Testis (tissue), 3 donors: ENCODE data around the gene SHISA6. TPM values are rescaled to one million over a fixed set of nuclear protein-coding genes. Genes with fewer than 3 reads are reported as not detected.
A peak's percentile ranks its signal among the peaks of the same experiment; 100 is the strongest.

Experiments used
- DNase-seq: peaks from one replicate; pipeline ENCODE4 v3.0.0-alpha.2; 2019
- H3K27ac ChIP-seq, 2 donors: fragments of 200-600 bp; sonication (generic); one replicate each; pipeline ENCODE4 v1.5.1; 2019
- H3K27me3 ChIP-seq: fragments of 200-600 bp; sonication (generic); one replicate; pipeline ENCODE4 v1.5.1; 2019
- H3K36me3 ChIP-seq: fragments of 200-600 bp; sonication (generic); one replicate; pipeline ENCODE4 v1.5.1; 2017; ENCODE audit warnings: low read depth; ENCODE audit errors: missing control alignments
- H3K4me1 ChIP-seq: fragments of 200-600 bp; sonication (generic); one replicate; pipeline ENCODE4 v1.5.1; 2019
- H3K4me3 ChIP-seq, 2 donors: fragments of 200-600 bp; sonication (generic); one replicate each; pipeline ENCODE4 v1.5.1; 2017 to 2019
- H3K9me3 ChIP-seq: fragments of 200-600 bp; sonication (generic); one replicate; pipeline ENCODE4 v1.5.1; 2017
- POLR2A ChIP-seq: fragments of 450-650 bp; IDR thresholded peaks from one replicate; pipeline ENCODE4 v1.6.1; 2017; ENCODE audit warnings: antibody characterized with exemption, mild to moderate bottlenecking, moderate library complexity
- WGBS, 2 donors: methylation state at CpG; one replicate each; pipeline ENCODE4 v1.1.5; 2018; 5-methylcytosine and 5-hydroxymethylcytosine counted together
- intact Hi-C: fragments of 100-400 bp; cut with DNase I; formaldehyde crosslinking; loops from one replicate; pipeline ENCODE4 v1.15.1; 2023; ENCODE audit warnings: low total_unique reads
- polyA plus RNA-seq: library from polyadenylated mRNA; stranded (reverse); fragments of 350-450 nt; fragmentation: Illumina TruSeq; extraction: RNeasy Lipid Tissue Mini Kit (QIAGEN cat#74804); gene quantifications from one replicate; pipeline ENCODE4 v1.2.3, GENCODE V29; 2014; ENCODE audit warnings: low read depth, low replicate concordance; ENCODE audit not compliant: insufficient read depth
- total RNA-seq, 2 donors: library from RNA; depleted of rRNA; stranded (reverse); fragments of >200 nt; gene quantifications; one replicate each; pipeline ENCODE4 v1.2.3, GENCODE V29; 2016
- TF ChIP-seq, protein P1 (sequence below), 3 experiments: fragments of 450-650 bp in 2 of 3; fragments of 200-600 bp in 1 of 3; sonication (generic) in 1 of 3; IDR thresholded peaks; one replicate each; pipeline ENCODE4 v1.5.1; 2016 to 2019; ENCODE audit warnings: antibody characterized with exemption in 3 of 3, mild to moderate bottlenecking in 2 of 3, moderate library complexity in 1 of 3

The SHISA6 gene
- total and polyA plus RNA-seq, 3 donors from 2014 or later = 4.0 to 10.3 (median 7.5) TPM

DNA sequence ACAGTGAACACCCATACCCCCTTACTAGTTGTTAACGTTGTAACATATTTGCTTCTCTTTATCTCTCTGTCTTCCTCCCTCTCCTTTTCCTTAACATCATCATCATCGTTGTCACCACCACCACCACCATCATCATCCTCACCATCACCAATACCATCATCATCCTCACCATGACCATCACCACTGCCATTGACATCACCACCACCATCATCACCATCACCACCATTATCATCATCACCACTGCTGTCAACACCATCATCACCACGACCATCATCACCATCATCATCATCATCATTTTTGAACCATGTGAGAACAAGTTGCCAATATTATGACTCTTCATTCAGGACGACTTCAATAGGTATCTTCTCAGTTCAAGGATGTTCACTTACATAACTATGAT, 35.5 kb downstream of the SHISA6 start:
- peaks cover 35% of the 10 kb centered on the region for H3K4me1 ChIP-seq
- no peaks in the 10 kb centered on the region for H3K9me3 ChIP-seq
- intact Hi-C loops = no loop called here
- H3K27me3 ChIP-seq = no peaks in the 10 kb centered on the region
- 73 to 91% methylated on average over 4 of the region's 4 CpGs for WGBS, 2 donors
- DNase-seq = no peak
- H3K27ac ChIP-seq = no peak overlapping the region
- H3K4me3 ChIP-seq = no peak overlapping the region
- H3K36me3 ChIP-seq = no peaks in the 10 kb centered on the region
- TF ChIP-seq, protein P1, sequence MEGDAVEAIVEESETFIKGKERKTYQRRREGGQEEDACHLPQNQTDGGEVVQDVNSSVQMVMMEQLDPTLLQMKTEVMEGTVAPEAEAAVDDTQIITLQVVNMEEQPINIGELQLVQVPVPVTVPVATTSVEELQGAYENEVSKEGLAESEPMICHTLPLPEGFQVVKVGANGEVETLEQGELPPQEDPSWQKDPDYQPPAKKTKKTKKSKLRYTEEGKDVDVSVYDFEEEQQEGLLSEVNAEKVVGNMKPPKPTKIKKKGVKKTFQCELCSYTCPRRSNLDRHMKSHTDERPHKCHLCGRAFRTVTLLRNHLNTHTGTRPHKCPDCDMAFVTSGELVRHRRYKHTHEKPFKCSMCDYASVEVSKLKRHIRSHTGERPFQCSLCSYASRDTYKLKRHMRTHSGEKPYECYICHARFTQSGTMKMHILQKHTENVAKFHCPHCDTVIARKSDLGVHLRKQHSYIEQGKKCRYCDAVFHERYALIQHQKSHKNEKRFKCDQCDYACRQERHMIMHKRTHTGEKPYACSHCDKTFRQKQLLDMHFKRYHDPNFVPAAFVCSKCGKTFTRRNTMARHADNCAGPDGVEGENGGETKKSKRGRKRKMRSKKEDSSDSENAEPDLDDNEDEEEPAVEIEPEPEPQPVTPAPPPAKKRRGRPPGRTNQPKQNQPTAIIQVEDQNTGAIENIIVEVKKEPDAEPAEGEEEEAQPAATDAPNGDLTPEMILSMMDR (IDR thresholded peaks at IDR 0.05) = no peak
- no peak for TF ChIP-seq POLR2A

DNA sequence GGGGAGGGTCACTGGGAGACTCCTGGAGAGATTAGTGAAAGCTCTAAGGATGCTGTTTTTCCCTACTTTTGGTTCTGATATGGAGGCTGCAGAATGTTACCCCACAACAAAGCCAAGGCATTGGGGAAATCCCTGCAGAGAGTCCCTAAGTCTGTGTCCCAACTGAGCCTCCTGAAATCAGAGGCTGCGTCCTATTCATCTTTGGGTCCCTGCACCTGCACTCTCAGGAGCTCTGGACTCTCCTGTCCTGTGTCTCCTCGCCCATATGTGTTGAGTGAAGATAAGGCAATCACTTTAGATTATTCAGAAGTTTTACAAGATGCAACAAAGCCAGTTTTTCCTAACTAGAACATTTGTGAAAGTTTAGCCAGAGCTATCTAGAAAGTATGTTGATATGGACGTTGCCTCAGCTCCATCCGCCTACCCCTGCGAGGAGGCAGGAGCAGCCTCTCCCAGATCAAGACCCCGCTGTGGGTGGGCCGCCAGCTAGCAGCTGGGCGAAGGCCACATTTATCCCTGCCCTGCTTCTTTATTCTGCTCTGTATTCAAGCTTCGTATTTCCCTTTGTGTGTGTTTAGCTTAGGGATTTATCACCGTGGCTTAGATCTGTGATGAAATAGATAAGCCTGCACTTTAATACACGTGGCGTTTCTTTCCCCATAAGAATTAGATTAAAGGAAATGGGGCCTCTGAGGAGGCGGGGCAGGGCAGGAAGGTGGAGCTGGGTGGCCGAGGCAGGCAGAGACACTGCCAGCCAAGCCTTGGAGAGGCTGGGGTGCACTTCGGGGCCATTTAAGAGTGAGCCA, 37.4 kb downstream of the SHISA6 start:
- no peak for TF ChIP-seq POLR2A
- TF ChIP-seq, protein P1 (IDR thresholded peaks at IDR 0.05) = no peak
- Histone ChIP-seq H3K4me3 (no peak overlapping the region), H3K27ac (peak overlapping the region; percentile 25 to 39), H3K36me3 (no peaks in the 10 kb centered on the region), H3K9me3 (no peaks in the 10 kb centered on the region), H3K4me1 (peaks cover 23% of the 10 kb centered on the region), H3K27me3 (no peaks in the 10 kb centered on the region)
- peak; percentile 54 for DNase-seq
- WGBS, 2 donors = 42 to 48% methylated on average over 15 of the region's 15 CpGs
- intact Hi-C loops = no loop called here

DNA sequence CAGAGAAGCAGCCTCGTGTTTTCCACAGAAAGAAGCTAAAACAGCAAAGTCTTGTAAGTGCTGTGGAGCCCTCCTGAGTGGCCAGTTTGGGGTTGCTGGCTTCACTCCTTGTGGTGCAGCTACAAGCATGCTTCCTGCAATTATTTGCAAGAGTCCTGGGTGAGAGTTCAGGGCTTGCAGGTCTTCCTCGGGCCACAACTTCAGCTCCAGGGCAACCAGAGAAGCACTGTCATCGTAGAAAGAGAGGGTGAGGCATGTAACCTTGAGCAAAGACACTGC, 37.9 kb downstream of the SHISA6 start:
- H3K9me3 ChIP-seq = no peaks in the 10 kb centered on the region
- DNase-seq = no peak
- peak overlapping the region; percentile 25 to 39 for H3K27ac ChIP-seq
- TF ChIP-seq POLR2A = no peak
- TF ChIP-seq, protein P1 (IDR thresholded peaks at IDR 0.05) = no peak
- H3K27me3 ChIP-seq = no peaks in the 10 kb centered on the region
- 46 to 57% methylated on average over 3 of the region's 3 CpGs for WGBS, 2 donors
- intact Hi-C loops = no loop called here
- peaks cover 22% of the 10 kb centered on the region for H3K4me1 ChIP-seq
- no peak overlapping the region for H3K4me3 ChIP-seq
- H3K36me3 ChIP-seq = no peaks in the 10 kb centered on the region

DNA sequence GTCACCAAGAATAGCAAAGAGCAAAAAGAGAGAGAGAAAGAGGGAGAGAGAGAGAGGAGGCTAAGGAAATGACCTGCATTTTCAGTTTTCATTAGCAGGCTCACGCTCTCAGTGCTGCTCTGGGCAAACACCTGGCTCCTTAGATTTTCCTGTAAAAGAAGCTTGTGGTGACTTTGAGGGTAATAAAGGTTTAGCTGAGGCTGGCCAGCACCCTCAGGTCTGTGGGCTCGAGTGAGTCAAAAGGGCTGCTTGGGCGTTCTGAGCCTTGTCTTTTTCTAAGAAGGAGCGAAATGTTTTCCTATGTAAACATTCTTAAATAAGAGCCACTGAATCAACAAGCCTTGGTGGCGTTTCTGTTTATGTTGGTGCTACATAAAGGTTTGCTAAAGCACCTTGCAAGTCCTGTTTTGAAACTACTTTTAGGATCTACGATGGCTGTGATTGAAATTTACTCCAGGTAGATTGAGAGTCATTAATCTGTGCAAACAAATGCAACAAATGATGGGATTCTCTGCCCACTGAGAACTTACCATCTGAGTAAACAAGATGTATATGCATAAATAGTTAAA, 38.8 kb downstream of the SHISA6 start:
- H3K36me3 ChIP-seq = no peaks in the 10 kb centered on the region
- H3K4me3 ChIP-seq = no peak overlapping the region
- H3K4me1 ChIP-seq = peaks cover 16% of the 10 kb centered on the region
- H3K27ac ChIP-seq = no peak overlapping the region
- no peaks in the 10 kb centered on the region for H3K9me3 ChIP-seq
- DNase-seq = no peak
- intact Hi-C loops = no loop called here
- WGBS, 2 donors = 69 to 73% methylated on average over 6 of the region's 6 CpGs
- no peak for TF ChIP-seq POLR2A
- TF ChIP-seq, protein P1 (IDR thresholded peaks at IDR 0.05) = no peak
- H3K27me3 ChIP-seq = no peaks in the 10 kb centered on the region

DNA sequence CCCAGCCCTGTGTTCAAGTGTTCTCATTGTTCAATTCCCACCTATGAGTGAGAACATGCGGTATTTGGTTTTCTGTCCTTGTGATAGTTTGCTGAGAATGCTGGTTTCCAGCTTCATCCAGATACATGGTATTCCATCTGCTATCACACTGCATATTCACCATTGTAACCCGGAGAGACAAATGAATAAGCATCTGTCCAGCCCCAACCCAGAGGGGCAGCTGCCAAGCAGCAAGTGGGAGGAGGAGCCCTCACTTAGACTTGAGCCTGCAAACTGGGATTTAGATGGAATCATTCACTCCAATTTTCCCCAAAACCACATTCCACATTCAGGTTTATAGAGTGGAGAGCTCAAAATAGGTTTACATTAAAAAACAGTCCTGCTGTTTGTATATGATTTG, 41.6 kb downstream of the SHISA6 start:
- Histone ChIP-seq H3K4me3 (no peak overlapping the region), H3K4me1 (peaks cover 14% of the 10 kb centered on the region), H3K27me3 (no peaks in the 10 kb centered on the region), H3K36me3 (no peaks in the 10 kb centered on the region), H3K9me3 (no peaks in the 10 kb centered on the region), H3K27ac (no peak overlapping the region)
- no peak for TF ChIP-seq POLR2A
- TF ChIP-seq, protein P1 (IDR thresholded peaks at IDR 0.05) = no peak
- intact Hi-C loops = no loop called here
- DNase-seq = no peak
- 92 to 97% methylated on average over 2 of the region's 2 CpGs for WGBS, 2 donors
